ENCODE results near the gene TTC19.

The TTC19 gene

GRCh38 chr17:16033729-16034349 lies 34.2 kb downstream of the TTC19 start:
- H3K9me3 ChIP-seq (ENCODE audit: control insufficient read depth, low read length): peaks cover 4% of the 10 kb centered on the region
- H3K79me2 ChIP-seq: no peaks in the 10 kb centered on the region
- H3K4me3 ChIP-seq (ENCODE audit: low read depth, low read length): no peak overlapping the region
- peaks cover 27% of the 10 kb centered on the region for H3K4me1 ChIP-seq
- H2AFZ ChIP-seq: no peak overlapping the region
- H3K36me3 ChIP-seq (ENCODE audit: control insufficient read depth, insufficient read depth, low read length): peaks cover 11% of the 10 kb centered on the region
- H3K4me2 ChIP-seq (ENCODE audit: low read length): no peak overlapping the region
- H3K27me3 ChIP-seq (ENCODE audit: control insufficient read depth, insufficient read depth, low read length): no peaks in the 10 kb centered on the region
- H3K27ac ChIP-seq: no peak overlapping the region
- TF ChIP-seq CTCF (IDR thresholded peaks at IDR 0.05): no peak
- H3K9ac ChIP-seq: no peak overlapping the region

GRCh38 chr17:16036261-16036660 lies 36.6 kb downstream of the TTC19 start:
- H3K79me2 ChIP-seq: no peaks in the 10 kb centered on the region
- H3K27ac ChIP-seq: peak overlapping the region; percentile 68
- H3K9me3 ChIP-seq (ENCODE audit: control insufficient read depth, low read length): peaks cover 4% of the 10 kb centered on the region
- H3K9ac ChIP-seq: no peak overlapping the region
- peaks cover 13% of the 10 kb centered on the region for H3K36me3 ChIP-seq (ENCODE audit: control insufficient read depth, insufficient read depth, low read length)
- peak overlapping the region; percentile 57 for H3K4me2 ChIP-seq (ENCODE audit: low read length)
- no peak overlapping the region for H2AFZ ChIP-seq
- peaks cover 21% of the 10 kb centered on the region for H3K4me1 ChIP-seq
- no peaks in the 10 kb centered on the region for H3K27me3 ChIP-seq (ENCODE audit: control insufficient read depth, insufficient read depth, low read length)
- TF ChIP-seq CTCF (IDR thresholded peaks at IDR 0.05): no peak
- peak overlapping the region; percentile 39 for H3K4me3 ChIP-seq (ENCODE audit: low read depth, low read length)

GRCh38 chr17:16037636-16038035 lies 38.0 kb downstream of the TTC19 start:
- Histone ChIP-seq H3K36me3 (ENCODE audit: control insufficient read depth, insufficient read depth, low read length) (peaks cover 13% of the 10 kb centered on the region), H3K27ac (peak overlapping the region; percentile 68)

GRCh38 chr17:16040710-16041251 lies 41.2 kb downstream of the TTC19 start:
- H2AFZ ChIP-seq: no peak overlapping the region
- no peaks in the 10 kb centered on the region for H3K27me3 ChIP-seq (ENCODE audit: control insufficient read depth, insufficient read depth, low read length)
- H3K36me3 ChIP-seq (ENCODE audit: control insufficient read depth, insufficient read depth, low read length): peaks cover 4% of the 10 kb centered on the region
- peaks cover 20% of the 10 kb centered on the region for H3K4me1 ChIP-seq
- H3K4me3 ChIP-seq (ENCODE audit: low read depth, low read length): no peak overlapping the region
- H3K79me2 ChIP-seq: no peaks in the 10 kb centered on the region
- no peak for TF ChIP-seq CTCF (IDR thresholded peaks at IDR 0.05)
- H3K27ac ChIP-seq: no peak overlapping the region
- H3K9me3 ChIP-seq (ENCODE audit: control insufficient read depth, low read length): peaks cover under 1% of the 10 kb centered on the region
- H3K9ac ChIP-seq: no peak overlapping the region
- peak overlapping the region; percentile 28 for H3K4me2 ChIP-seq (ENCODE audit: low read length)

More at GRCh38 chr17:16037636-16038035, 38.0 kb downstream of the TTC19 start:
- H3K79me2 ChIP-seq: no peaks in the 10 kb centered on the region
- H2AFZ ChIP-seq: no peak overlapping the region
- H3K27me3 ChIP-seq (ENCODE audit: control insufficient read depth, insufficient read depth, low read length): no peaks in the 10 kb centered on the region
- peaks cover 19% of the 10 kb centered on the region for H3K4me1 ChIP-seq
- TF ChIP-seq CTCF (IDR thresholded peaks at IDR 0.05): no peak
- H3K4me3 ChIP-seq (ENCODE audit: low read depth, low read length): peak overlapping the region; percentile 29
- H3K4me2 ChIP-seq (ENCODE audit: low read length): peak overlapping the region; percentile 57
- H3K9me3 ChIP-seq (ENCODE audit: control insufficient read depth, low read length): peaks cover 4% of the 10 kb centered on the region
- no peak overlapping the region for H3K9ac ChIP-seq

GRCh38 chr17:16044487-16044886 lies 44.9 kb downstream of the TTC19 start:
- TF ChIP-seq CTCF (IDR thresholded peaks at IDR 0.05): no peak
- Histone ChIP-seq H2AFZ (no peak overlapping the region), H3K4me2 (ENCODE audit: low read length) (no peak overlapping the region), H3K36me3 (ENCODE audit: control insufficient read depth, insufficient read depth, low read length) (no peaks in the 10 kb centered on the region), H3K9me3 (ENCODE audit: control insufficient read depth, low read length) (no peaks in the 10 kb centered on the region), H3K4me3 (ENCODE audit: low read depth, low read length) (no peak overlapping the region), H3K4me1 (peaks cover 8% of the 10 kb centered on the region), H3K9ac (no peak overlapping the region), H3K27me3 (ENCODE audit: control insufficient read depth, insufficient read depth, low read length) (no peaks in the 10 kb centered on the region), H3K79me2 (no peaks in the 10 kb centered on the region), H3K27ac (no peak overlapping the region)

Measured in parathyroid adenoma (tissue), 2 donors.